GM21528 (cell line): ENCODE results near the gene ZFX.
"Not testable (repeated sequence)": the region's sequence is repeated elsewhere in the genome, so short reads cannot be mapped to it uniquely, and the experiment has no call there.

Source experiments
- ATAC-seq: cut with Tn5 transposase; IDR thresholded peaks from one replicate; pipeline ENCODE4 v1.9.1; 2021; ENCODE audit warnings: mild to moderate bottlenecking, moderate library complexity; ENCODE audit not compliant: unreplicated experiment, low FRiP score

The ZFX gene

DNA sequence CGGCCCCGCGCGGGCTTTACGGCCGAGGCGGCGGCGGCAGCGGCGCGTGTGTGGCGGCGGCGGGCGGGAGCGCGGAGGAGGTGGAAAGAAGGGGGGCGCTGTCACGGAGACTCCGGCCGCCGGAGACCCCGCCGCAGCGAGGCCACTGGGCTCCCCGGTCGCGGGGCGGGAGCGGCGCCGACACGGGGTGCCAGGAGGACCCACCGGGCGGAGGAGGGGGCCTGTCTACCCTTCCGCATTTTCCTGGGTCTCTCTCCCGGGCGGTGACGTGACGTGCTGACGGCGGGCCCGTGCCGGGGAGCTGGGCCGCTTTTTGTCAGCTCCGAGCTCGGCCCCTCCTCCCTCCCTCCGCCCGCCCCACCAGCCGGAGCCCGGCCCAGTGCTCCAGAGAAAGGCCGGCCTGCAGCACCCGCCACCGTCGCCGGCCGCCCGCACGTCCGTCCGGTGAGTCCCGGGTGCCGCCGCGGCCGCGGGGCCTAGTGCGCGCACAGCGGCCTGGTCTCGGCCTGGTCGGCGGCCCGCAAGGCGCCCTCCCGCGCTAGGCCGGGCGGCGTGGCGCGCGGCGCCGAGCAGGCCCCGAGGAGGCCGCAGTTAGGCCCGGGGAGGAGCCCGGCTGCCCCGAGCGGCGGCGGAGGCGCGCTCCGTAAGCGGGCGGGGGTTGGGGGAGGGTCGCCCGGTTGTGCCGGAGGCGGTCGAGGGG, at the start of gene ZFX:
TSS of gene ZFX (plus strand) at position 379 of the 700 bp plus-strand sequence. CDS start 23,014 bp downstream, outside the sequence.
- ATAC-seq = peak; percentile 40

DNA sequence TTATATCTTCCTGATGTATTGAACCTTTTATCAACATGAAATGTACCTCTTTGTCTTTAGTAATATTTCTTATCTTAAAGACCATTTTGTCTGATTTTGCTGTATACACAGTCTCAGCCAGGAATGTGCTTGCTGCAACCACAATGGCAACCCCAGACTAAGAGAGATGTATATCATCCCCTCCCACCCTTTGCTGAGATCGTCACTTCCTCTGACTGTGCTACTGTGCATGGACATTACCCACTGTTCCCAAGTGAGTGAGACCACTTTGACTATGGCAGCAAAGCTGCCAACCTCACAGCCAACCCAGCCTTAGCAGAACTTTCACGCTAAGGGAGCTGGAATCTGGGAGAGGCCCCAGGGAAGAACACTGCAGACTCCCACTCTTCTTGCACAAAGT, 48.8 kb upstream of the ZFX start:
- no peak for ATAC-seq

DNA sequence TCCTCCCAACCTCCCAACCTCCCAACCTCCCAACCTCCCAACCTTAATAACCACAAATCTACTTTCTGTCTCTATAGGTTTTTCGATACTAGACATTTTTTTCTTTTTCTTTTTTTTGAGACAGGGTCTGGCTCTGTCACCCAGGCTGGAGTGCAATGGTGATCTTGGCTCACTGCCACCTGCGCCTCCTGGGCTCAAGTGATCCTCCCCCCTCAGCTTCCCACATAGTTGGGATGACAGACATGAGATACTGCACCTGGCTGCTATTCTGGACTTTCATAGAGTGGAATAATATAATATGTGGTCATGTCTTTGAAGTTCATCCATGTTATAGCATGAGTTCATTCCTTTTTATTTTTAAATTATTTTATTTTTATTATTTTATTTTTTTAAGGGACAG, 39.5 kb upstream of the ZFX start:
- no peak for ATAC-seq

DNA sequence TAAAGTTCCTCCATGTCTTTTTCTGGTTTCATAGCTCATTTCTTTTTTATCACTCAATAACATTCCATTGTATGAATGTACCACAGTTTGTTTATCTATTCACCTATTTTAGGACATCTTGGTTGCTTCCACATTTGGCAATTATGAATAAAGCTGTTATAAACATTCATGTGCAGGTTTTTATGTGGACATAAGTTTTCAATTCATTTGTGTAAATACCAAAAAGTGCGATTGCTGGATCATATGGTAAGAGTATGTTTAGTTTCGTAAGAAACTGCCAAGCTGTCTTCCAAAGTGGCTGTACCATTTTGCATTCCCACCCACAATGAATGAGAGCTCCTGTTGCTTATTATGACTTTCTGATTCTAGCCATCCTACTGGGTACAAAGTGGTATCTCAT, 36.3 kb upstream of the ZFX start:
- no peak for ATAC-seq

DNA sequence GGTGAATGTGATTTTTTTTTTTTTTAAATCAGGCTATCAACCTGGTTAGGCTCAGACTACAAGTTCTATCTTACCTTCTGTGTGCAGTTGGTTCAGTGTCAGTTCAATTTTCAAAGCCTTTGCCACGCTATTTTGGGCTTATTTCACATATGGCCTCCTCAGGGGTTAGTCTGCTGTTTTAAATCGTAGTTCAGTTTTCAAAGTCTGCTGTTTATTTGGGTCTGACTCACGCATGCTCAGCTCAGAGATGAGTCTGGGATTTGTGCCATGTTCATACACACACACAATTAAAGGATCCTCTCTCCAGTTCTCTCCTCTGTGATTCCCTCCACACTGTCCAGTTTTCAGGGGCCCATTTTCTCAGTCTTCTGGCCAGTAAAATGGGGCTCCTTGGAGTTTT, 32.3 kb upstream of the ZFX start:
- ATAC-seq = no peak

DNA sequence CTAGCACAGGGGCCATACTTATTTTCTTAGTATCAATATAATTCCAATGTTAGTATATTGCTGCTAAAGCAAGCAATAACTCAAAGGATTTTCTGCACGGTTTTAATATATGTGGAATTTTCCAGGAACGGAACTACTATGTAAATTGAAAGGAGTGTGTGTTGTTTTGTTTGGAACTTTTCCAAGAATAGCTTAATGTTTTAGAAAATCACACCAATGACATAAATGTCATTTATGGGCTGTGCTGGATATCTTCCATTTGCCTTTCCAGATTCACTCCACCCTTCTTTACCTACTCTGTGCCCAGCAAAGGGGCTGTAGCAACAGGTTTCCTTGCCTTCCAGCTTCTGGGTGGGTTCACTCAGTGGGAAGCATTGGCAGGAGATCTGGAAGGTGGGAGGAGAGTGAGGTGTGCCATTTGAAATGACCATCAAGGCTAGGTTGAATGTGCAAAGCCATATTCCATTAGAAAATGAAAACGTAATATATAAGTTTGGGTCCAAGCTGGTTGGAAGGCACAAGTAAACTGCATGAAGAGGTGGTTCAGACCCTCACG, 25.2 kb upstream of the ZFX start:
- no peak for ATAC-seq

DNA sequence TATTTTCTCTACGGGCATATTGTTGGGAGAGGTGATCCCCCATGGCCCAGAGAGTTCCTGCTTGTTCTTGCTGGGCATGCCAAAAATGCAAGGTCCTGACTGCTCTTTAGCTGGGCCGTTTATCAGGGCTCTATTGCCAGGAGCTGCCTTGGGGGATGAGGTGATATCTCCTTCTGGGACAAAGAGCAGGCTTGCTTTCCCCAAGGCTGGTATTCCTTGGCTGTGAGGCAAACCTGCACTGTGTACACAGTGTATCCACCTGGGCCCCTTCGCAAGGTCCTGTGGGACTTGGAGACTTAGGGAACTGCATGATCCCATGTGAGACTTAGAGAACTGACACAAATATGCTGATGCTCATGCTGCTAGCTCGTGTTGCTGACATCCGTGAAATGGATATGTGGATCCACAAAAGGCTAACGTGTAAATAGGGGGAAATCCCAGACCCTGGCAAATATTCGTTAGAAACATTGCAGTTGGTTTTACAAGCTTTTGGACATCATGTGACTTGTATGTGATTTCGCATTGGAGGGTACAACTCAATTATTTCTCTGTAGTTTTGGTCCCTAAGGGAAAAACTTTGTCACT, 24.4 kb upstream of the ZFX start:
- ATAC-seq = no peak

DNA sequence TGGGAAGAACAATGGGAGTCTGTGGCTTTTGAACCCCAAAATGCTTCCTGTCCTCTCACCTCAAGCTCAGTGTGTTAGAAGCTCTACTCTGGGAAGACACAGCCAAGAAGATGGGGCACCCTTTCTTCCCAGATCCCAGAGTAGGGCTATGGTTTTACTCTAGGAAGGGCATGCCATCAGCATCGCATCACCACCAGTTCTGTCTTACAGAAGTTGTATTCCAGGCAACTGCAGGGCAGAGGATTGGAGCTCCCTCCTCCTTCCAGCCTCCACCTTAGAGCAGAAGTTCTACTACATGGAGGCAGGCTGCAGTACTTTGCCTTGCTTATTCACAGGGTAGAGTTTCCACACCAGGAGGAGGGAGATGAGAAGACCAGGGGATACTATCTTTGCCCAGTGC, 18.1 kb upstream of the ZFX start:
- no peak for ATAC-seq

DNA sequence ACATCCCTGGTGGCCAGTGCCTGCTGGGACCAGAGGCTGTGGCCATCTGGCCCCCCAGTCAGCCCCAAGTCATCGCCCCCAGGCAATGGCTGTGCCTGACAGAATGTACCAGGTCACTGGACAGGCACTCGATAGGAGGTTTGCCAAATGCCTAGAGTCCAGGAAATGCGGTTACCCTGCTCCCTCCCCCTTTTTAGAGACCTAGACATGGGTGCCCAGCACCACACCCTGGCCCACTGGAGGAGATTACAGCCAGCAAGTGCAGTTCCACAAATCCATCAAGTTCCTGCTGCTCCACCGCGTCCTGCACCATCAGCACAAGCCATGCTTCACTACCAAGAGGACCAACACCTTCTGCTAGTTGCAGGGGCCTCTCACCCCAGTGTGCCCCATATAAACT, 16.2 kb upstream of the ZFX start:
- no peak for ATAC-seq

DNA sequence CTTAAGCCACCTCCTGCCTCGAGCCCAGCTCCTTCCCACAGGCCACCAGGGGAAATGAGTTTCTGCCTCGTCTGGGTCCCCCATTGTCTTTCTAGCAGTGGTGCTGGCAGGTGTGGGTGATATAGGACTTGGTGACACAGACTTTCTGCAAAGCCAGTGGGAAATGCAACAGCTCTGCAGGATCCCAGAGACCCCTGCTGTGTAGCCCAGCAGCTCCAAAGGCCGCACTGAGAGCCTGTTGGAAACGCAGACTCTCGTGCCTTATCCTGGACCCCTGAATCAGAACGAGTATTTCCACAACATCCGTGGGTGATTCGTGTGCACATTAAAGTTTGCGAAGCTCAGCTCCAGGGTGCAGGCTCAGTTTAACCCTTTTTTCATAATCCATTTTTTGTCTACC, 13.8 kb upstream of the ZFX start:
- not testable (repeated sequence) for ATAC-seq

DNA sequence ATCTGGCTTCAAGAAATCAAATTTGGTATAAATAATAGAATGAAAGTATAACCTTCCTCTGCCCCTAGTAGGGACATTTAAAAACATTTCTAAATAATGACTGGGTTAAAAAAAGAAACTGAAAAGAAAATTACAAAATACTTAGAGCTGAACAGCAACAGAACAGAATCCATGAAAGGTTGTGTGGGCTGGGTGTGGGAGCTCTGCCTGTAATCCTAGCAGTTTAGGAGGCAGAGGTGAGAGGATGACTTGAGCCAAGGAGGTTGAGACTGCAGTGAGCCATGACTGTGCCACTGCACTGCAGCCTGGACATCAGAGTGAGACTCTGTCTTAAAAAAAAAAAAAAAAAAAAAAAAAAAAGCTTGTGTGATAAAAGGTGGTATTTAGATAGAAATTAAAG, 12.3 kb upstream of the ZFX start:
- ATAC-seq = no peak

DNA sequence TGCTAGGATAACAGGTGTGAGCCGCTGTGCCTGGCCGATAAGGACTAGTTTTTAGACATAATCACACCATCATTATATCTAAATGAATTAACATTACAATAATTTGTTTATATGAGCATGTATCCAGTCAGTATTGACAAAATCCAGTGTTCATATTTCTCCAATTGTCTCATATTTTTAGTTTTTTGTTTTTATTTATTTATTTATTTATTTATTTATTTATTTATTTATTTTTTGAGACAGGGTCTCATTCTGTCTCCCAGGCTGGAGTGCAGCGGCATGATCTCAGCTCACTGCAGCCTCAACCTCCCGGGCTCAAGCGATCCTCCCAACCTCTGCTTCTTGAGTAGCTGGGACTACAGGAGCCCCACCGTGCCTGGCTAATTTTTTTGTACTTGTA, 5.5 kb upstream of the ZFX start:
- not testable (repeated sequence) for ATAC-seq

DNA sequence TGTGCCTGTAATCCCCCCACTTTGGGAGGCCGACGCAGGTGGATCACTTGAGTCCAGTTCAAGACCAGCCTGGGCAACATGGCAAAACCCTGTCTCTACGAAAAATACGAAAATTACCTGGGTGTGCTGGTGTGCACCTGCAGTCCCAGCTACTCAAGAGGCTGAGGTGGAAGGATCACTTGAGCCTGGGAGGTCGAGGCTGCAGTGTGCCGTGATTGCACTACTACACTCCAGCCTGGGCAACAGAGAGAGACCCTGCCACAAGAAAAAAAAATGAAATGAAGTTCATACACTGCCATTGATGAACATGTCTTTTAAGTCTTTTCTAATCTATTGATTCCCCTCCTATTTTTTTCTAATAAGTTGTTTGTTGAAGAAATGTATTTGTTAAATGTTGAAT, 5.0 kb upstream of the ZFX start:
- no peak for ATAC-seq

DNA sequence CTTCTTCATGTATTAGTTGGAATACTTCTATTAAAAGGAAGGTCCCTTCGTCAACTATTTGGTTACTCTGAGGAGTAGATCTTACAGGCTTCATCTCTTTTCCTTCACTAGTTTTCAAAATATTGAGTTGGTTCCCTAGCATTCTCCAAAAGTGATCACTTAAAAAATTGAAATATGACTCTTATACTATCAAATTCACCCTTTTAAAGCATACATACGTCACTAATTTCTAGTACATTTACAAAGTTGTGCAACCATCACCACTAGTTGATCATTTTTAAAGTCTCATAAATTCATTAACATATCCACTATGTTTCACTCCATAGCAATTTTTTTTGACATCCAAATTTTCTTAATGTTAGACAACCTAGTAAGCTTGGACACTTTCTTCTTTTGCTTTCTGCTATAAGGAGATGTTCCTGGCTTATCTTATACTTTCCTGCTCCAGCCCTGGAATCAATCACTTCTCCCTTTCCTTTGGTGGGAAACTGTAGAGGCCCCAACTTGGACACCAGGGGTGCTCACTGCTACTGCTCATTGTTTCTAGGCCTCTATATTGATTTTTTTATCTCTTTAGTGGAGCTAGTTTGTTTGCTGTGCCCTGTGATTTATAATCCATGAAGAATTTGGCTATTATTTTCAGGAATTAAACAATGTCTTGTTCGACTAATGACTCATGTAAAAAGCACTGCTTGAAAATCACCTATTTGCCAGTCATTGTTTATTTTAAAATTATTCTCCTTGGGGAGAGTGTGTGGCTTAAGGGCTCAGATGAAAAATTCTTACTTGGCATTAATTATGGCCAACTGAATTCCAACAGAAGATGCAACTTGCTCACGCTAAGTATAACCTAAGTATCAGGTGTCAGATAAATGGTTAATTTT, 4.0 kb upstream of the ZFX start:
- ATAC-seq = no peak

DNA sequence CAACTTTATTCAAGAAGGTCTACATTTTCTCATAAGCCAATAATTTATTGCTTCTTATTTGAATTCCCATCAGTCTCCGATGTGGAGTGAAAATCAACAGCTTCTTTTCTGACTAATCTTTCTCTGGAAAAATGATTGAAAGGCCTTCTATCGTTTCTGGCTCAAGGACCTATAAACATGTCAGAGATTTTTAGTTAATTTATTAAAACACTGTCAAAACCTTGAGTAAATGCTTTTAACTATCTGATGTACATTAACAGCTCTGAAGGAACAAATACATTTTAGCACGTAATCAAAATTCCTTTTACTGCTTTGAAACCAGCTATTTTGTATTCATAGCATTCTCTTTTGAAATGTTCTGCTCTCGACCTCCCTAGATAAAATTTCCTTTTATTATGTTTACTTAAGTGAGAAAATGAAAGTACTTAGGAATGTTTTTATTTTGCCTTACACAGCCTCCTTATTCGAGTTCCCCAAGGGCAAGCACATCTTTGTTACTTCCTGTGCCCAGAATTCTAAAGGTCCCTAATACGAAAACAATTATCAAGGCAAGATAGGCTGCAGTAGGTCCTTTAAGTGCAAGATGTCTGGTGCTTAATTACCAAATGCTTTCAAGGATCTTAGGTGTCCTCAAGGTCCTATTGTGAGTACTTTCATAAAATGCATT, 3.1 kb upstream of the ZFX start:
- ATAC-seq = no peak

DNA sequence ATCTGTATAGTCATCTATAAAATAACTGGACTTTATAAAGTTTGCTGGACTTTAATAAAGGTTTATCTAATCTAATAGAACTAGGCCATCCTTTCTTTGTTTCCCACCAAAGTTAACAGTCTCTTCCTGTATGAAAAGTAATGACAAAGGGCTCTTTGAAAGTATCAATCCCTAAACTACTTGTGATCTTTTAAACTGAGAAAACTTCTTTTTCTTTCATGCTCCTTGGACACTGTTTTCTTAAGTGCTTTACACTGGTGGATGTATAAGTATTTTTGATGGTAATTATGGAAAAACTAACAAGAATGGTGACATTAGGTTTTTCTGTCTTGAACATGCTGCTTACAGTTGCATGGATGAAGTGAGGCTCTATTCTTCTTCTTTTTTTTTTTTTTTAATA, 2.4 kb upstream of the ZFX start:
- ATAC-seq = no peak

DNA sequence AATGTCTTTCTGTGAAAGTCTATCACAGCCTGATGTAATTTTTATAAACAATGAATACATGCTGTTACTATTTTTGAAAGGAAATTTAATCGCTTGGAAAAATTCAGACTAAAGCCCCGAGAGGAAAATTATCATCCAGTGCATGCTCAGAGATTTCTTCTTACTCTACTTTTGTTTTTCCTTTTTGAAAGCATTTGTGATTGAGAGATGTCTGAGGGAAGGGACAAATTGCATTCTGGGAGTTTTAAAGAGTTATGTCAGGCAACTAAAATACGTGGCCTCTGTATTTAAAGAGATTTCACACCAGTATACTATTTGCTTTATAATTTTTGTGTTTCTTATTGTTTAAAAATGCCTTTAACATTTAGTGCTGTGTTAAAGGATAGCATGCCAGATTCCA, 1.4 kb upstream of the ZFX start:
- no peak for ATAC-seq

DNA sequence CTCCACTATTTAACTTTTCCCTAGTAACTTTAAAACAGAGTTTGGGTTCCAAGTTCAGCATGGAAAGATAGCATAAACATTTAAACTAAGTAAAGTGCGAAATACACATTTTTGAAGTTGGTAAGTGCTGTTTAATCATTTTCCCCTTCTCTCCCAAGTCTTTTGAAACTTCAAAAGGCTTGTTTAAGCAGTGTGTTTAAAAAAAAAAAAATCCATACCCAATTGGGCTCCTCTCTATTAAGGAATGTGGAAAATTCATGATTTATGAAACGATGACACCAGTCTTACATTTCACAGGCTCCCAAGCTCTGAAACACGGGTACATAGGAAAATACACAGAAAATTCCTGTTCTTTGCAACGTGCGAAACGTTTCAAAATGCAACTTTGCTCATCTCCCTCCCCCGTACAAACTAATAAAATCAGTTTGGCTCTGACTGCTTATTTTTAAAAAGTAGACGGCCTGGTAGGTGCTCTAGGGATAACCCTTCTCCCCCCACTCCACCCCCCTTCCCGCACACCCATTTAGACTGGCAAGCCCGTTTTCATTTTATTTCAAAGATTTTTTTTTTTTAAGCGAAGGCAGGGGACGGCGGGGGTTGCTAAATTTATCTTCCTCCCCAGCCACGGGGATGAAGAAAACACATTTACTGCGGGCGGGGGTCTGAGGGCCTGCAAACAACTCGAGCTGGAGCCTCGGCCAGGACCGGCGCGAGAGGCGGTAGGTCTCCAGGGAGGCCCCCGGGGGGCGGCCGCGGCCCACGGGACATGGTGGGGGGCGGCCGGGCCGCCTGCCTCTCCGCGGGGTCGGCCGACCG, 786 bp upstream of the ZFX start:
- ATAC-seq = peak; percentile 12

DNA sequence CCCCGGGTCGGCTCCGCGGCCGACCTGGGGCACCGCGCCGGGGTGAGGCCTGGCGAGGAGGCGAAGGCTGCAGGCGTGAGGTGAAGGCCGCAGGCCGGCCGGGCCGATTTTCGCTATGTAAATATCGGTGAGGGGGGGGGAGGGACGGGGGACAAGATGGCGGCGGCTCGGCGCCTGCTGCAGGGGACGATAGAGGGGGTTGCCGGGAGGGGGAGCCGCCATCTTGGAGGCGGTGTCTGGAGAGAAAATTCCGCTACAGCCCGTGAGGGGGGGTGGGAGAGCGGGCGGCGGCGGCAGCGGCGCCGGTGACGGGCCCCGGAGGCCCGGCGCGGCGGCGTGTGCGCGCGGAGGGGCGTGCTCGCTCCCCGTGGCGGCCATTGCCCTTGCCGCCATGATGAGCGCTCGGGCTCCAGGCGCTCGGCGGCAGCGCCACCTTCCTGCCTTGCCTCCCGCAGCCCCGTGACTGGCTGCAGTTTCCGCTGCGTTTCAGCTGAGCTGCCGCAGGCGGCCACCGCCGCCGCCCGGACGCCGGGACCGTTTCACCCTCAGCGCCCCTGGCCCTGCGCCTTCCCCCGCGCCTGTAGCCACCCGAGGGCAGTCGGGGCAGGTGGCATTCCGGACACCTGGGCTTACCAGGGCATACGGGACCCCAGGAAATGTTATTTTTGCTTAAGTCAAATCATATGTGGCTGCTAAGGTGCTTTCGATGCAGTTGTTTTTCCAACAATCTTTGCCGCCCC, 692 bp downstream of the ZFX start:
- peak; percentile 69 for ATAC-seq
